ACC112 (cell line): ENCODE measurements around the gene WDR35.

Source experiments
- H2AFZ ChIP-seq: fragments of 200-600 bp; sonication (generic); one replicate; pipeline ENCODE4 v1.6.0; 2017; ENCODE audit warnings: antibody characterized with exemption, low read length; ENCODE audit not compliant: unreplicated experiment
- H3K27ac ChIP-seq: fragments of 200-600 bp; sonication (generic); 2 replicates; pipeline ENCODE4 v1.5.1; 2014; ENCODE audit warnings: low read depth, mild to moderate bottlenecking, antibody characterized with exemption, low read length, moderate library complexity
- H3K27me3 ChIP-seq: fragments of 200-600 bp; sonication (generic); 2 replicates; pipeline ENCODE4 v1.6.1; 2014; ENCODE audit warnings: mild to moderate bottlenecking, antibody characterized with exemption, low read length, moderate library complexity, mixed read lengths; ENCODE audit not compliant: insufficient read depth
- H3K36me3 ChIP-seq: fragments of 200-600 bp; sonication (generic); 2 replicates; pipeline ENCODE4 v1.6.1; 2016; ENCODE audit warnings: mild to moderate bottlenecking, antibody characterized with exemption, low read length, moderate library complexity, mixed read lengths; ENCODE audit not compliant: insufficient read depth
- H3K4me1 ChIP-seq: fragments of 200-600 bp; sonication (generic); one replicate; pipeline ENCODE4 v1.6.1; 2016; ENCODE audit warnings: low read length, mixed read lengths; ENCODE audit not compliant: insufficient read depth, unreplicated experiment, control insufficient read depth
- H3K4me3 ChIP-seq: fragments of 200-600 bp; sonication (generic); 2 replicates; pipeline ENCODE4 v1.5.1; 2014; ENCODE audit warnings: mild to moderate bottlenecking, low read depth, low read length
- H3K79me2 ChIP-seq: fragments of 200-600 bp; sonication (generic); one replicate; pipeline ENCODE4 v1.6.0; 2016; ENCODE audit warnings: low read length; ENCODE audit not compliant: control insufficient read depth, unreplicated experiment, insufficient read depth

The WDR35 gene

DNA sequence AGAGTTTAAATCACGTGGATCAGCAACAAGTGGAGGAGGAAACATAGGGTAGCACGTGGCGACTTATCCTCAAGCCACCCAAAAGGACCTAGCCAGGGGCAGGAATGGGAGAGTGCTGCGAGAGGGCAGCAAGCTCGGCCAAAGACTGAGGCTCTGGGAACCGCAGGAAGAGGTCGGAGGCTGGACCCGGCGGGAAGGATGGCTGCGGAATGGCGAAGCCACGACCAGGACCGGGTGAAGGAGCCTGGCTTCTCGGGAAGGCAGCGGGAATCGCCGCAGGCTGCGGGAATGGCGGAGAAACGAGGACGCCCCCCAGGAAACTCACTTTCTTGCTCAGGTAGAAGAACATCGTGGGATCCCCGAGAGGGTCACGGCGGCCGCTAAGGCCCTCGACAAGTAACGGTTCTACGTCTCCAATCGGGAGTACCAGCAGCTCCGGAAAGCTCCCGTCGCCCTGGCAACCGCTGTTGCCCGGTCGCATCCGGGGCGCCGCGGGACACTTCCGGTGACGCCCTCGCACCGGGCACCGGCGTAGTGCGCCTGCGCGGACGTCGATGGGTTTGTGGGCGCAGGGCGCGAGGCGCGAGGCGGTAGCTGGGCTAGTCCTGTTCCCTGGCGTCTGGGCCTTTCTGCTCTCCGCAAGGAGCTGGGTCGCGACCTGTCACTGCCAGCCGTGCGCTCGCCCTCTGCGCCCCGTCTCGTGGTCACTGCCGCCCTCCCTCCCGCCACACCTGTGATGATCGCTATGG is at the start of gene WDR35:
WDR35 (minus strand) TSS at position 439 of the 749 bp plus-strand sequence; CDS start at position 349, 90 bp downstream.
- peak within 1 kb of the TSS; percentile 72 for H3K27ac ChIP-seq
- peaks cover 20% of the 10 kb centered on the region for H3K4me1 ChIP-seq
- peak within 1 kb of the TSS; percentile 93 for H3K4me3 ChIP-seq
- peak within 1 kb of the TSS; percentile 77 for H2AFZ ChIP-seq
- H3K36me3 ChIP-seq = peaks cover 2% of the 10 kb centered on the region; the same call in 1 of the 2 replicates
- H3K79me2 ChIP-seq = peaks cover 25% of the 10 kb centered on the region
- H3K27me3 ChIP-seq = no peaks in the 10 kb centered on the region

- H3K27me3 ChIP-seq = no peaks in the 10 kb centered on the region
- peaks cover 57% of the 10 kb centered on the region for H3K36me3 ChIP-seq
- H3K27ac ChIP-seq = no peak overlapping the region
- H3K4me3 ChIP-seq = no peak overlapping the region
- H3K4me1 ChIP-seq = peaks cover 22% of the 10 kb centered on the region
- peaks cover 51% of the 10 kb centered on the region for H3K79me2 ChIP-seq
- H2AFZ ChIP-seq = no peak overlapping the region
Measured at GRCh38 chr2:20037660-20038059, 47.8 kb upstream of the WDR35 start.

DNA sequence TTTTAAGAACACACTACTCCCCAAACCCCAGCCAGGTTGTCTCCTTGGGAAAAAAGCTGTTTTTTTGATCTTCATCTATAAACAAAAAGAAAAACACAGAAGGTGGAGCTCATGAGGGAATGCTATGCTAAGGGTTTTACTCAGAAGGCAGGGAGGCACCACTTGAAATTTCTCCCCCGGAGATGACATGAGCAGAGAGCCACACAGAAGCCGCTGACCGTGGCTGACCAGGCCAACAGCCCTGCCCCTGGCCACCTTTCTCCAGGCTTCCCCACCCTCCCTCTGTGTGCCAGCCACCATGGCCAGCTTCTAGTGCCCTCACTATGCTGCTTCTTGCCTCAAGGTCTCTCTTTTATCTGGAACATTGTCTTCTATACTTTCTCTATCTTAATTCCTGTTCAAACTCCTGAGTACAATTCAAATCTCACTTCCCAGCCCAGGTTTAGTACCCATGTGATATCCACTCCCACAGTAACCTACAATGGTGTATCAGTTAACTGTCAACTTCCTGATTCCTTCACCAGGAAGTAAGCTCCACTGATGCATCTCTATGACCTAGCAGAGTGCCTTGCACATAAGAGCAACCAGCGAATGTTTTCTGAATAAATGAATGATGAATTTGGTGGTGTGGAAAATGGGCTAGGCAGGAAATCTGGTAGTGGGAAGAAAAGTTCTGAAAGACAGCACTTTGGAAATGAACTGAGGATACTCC is 46.2 kb upstream of the WDR35 start:
- H3K4me3 ChIP-seq = no peak overlapping the region
- H3K36me3 ChIP-seq = peaks cover 73% of the 10 kb centered on the region
- H3K79me2 ChIP-seq = peaks cover 36% of the 10 kb centered on the region
- peaks cover 7% of the 10 kb centered on the region for H3K4me1 ChIP-seq
- no peak overlapping the region for H2AFZ ChIP-seq
- H3K27me3 ChIP-seq = no peaks in the 10 kb centered on the region
- H3K27ac ChIP-seq = no peak overlapping the region

DNA sequence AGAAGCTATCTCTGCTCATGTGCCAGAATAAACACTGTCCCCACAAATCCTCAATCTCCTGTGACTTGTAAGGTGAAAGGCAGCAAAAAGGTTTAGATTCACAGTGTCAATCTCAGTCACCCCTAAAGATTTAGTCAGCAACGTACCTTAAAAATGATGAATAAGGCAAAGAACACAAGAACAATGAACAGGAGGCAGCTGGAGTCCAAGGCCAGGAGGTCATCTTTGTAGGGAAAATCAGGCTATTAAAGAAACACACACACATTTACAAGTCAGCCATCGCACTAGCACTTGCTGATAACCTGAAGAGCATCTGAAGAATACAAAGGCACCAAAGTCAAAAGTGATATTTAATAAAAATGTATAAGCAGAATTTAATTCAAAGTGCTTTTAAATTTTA is 44.9 kb upstream of the WDR35 start:
- H3K27me3 ChIP-seq = no peaks in the 10 kb centered on the region
- no peaks in the 10 kb centered on the region for H3K4me1 ChIP-seq
- H3K27ac ChIP-seq = no peak overlapping the region
- peaks cover 75% of the 10 kb centered on the region for H3K36me3 ChIP-seq
- peaks cover 24% of the 10 kb centered on the region for H3K79me2 ChIP-seq
- H3K4me3 ChIP-seq = no peak overlapping the region
- H2AFZ ChIP-seq = no peak overlapping the region

- Histone ChIP-seq H3K79me2 (peaks cover 23% of the 10 kb centered on the region), H3K27me3 (no peaks in the 10 kb centered on the region), H3K4me1 (no peaks in the 10 kb centered on the region), H3K36me3 (peaks cover 76% of the 10 kb centered on the region), H3K27ac (no peak overlapping the region), H3K4me3 (no peak overlapping the region), H2AFZ (no peak overlapping the region)
Measured at GRCh38 chr2:20034218-20034617, 44.3 kb upstream of the WDR35 start.

DNA sequence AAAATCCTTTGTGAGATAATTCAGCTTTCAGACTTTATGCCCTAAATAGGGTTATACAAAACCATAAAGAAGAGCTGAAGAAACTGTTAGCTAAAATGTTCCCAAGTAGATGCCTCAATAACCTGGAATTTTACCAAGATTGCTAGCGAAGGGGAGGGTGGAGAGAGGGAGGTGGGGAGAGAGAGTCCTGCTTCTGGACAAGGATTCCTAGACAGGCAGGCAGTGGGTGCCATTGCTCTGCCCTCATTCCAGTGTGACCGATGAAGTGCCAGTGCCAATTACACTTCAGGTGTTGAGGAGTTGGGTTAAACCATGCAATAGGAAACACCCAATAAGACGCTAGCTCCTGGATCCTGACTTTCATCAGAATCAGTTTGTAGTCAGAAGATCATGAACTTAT is 43.4 kb upstream of the WDR35 start:
- Histone ChIP-seq H3K4me1 (no peaks in the 10 kb centered on the region), H3K36me3 (peaks cover 79% of the 10 kb centered on the region), H2AFZ (no peak overlapping the region), H3K79me2 (peaks cover 16% of the 10 kb centered on the region), H3K4me3 (no peak overlapping the region), H3K27me3 (no peaks in the 10 kb centered on the region), H3K27ac (no peak overlapping the region)

DNA sequence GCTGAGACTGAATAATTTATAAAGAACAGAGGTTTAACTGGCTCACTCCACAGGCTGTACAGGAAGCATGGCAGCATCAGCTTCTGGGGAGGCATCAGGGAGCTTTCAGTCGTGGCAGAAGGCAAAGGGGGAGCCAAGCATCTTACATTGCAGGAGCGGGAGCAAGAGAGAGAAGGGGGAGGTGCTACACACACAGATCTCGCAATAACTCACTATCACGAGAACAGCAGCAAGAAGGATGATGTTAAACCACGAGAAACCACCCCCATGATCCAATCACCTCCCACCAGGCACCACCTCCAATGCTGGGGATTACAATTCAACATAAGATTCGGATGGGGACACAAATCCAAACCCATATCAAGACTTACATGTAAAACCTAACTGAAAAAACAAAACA is 40.3 kb upstream of the WDR35 start:
- Histone ChIP-seq H3K79me2 (peaks cover 3% of the 10 kb centered on the region), H3K27ac (no peak overlapping the region), H2AFZ (no peak overlapping the region), H3K4me3 (no peak overlapping the region), H3K27me3 (no peaks in the 10 kb centered on the region), H3K4me1 (no peaks in the 10 kb centered on the region), H3K36me3 (peaks cover 69% of the 10 kb centered on the region)

GRCh38 chr2:20027705-20028434 is 38.0 kb upstream of the WDR35 start:
- H3K4me1 ChIP-seq = no peaks in the 10 kb centered on the region
- H2AFZ ChIP-seq = no peak overlapping the region
- H3K36me3 ChIP-seq = peaks cover 58% of the 10 kb centered on the region
- peaks cover 3% of the 10 kb centered on the region for H3K79me2 ChIP-seq
- H3K4me3 ChIP-seq = no peak overlapping the region
- H3K27ac ChIP-seq = peak overlapping the region; percentile 25; the same call in 1 of the 2 replicates
- no peaks in the 10 kb centered on the region for H3K27me3 ChIP-seq

GRCh38 chr2:20027260-20027677 is 37.4 kb upstream of the WDR35 start:
- Histone ChIP-seq H3K27ac (no peak overlapping the region), H3K4me3 (no peak overlapping the region), H3K27me3 (no peaks in the 10 kb centered on the region), H3K4me1 (no peaks in the 10 kb centered on the region), H3K36me3 (peaks cover 52% of the 10 kb centered on the region), H2AFZ (no peak overlapping the region), H3K79me2 (peaks cover 3% of the 10 kb centered on the region)

DNA sequence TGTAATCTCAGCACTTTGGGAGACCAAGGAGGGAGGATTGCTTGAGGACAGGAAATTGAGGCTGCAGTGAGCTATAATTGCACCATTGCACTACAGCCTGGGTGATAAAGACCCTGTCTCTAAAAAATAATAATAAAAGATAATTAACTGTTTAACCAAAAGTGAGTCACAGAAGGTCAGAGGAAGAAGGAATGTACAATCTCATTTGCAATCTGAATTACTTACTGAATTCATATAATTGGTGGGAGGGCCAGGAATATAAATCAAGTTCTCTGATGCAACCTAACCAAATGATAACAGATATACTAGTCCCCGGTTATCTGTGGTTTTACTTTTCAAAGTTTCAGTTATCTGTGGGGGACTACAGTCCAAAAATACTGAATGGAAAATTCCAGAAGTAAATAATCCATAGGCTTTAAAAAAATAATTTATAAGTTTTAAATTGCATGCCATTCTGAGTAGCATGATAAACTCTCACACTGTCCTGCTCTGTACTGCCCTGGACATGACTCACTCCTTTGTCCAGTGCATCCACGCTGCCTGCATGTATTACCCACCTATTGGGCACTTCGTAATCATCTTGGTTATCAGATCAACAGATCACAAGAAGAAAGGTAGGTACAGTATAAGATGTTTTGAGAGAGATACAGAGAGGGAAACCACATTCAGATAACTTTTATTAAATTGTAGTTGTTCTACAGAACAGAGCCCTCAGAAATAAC is 35.3 kb upstream of the WDR35 start:
- no peaks in the 10 kb centered on the region for H3K4me1 ChIP-seq
- H3K79me2 ChIP-seq = peaks cover 3% of the 10 kb centered on the region
- no peaks in the 10 kb centered on the region for H3K27me3 ChIP-seq
- no peak overlapping the region for H3K27ac ChIP-seq
- no peak overlapping the region for H2AFZ ChIP-seq
- H3K4me3 ChIP-seq = no peak overlapping the region
- peaks cover 33% of the 10 kb centered on the region for H3K36me3 ChIP-seq
